B cell (primary cell): ENCODE data around the gene HS3ST5.

Experiments
- CTCF ChIP-seq: fragments of 200-600 bp; IDR thresholded peaks from one replicate; pipeline ENCODE4 v1.8.0; 2022; ENCODE audit warnings: antibody characterized with exemption, mild to moderate bottlenecking
- EZH2 ChIP-seq: IDR thresholded peaks from 2 replicates; pipeline ENCODE4 v1.6.1; 2012; ENCODE audit warnings: borderline replicate concordance, low read depth, mild to moderate bottlenecking, moderate library complexity, low read length; ENCODE audit not compliant: insufficient read depth, poor library complexity, severe bottlenecking

- TF ChIP-seq CTCF (no peak), EZH2 (no peak)
Observed at GRCh38 chr6:114187563-114187962, 155.3 kb downstream of the HS3ST5 start.
